IPS-NIHi11 (cell line): ENCODE results near the gene SHROOM2.
A peak's percentile ranks its signal among the peaks of the same experiment; 100 is the strongest.
"Not testable (repeated sequence)": the region's sequence is repeated elsewhere in the genome, so short reads cannot be mapped to it uniquely, and the experiment has no call there.

ENCODE experiments used
- DNase-seq: peaks from one replicate; pipeline ENCODE4 v3.0.0; 2012; ENCODE audit warnings: mixed read lengths, low spot score

SHROOM2 gene

GRCh38 chrX:9832811-9833210 is 46.6 kb downstream of the SHROOM2 start:
- no peak for DNase-seq

GRCh38 chrX:9835585-9836210 is 49.5 kb downstream of the SHROOM2 start:
- no peak for DNase-seq

GRCh38 chrX:9842541-9842940 is 56.3 kb downstream of the SHROOM2 start:
- DNase-seq, result peak; percentile 23

- no peak for DNase-seq
These were observed 58.8 kb downstream of the SHROOM2 start for GRCh38 chrX:9844936-9845577.

GRCh38 chrX:9845578-9845952 is 59.3 kb downstream of the SHROOM2 start:
- no peak for DNase-seq

- DNase-seq, result no peak
These were observed 60.4 kb downstream of the SHROOM2 start for GRCh38 chrX:9846631-9847030.

- no peak for DNase-seq
These were observed 60.8 kb downstream of the SHROOM2 start for GRCh38 chrX:9847071-9847470.

GRCh38 chrX:9848718-9849479 is 62.7 kb downstream of the SHROOM2 start:
- DNase-seq, result no peak

GRCh38 chrX:9851890-9852289 is 65.7 kb downstream of the SHROOM2 start:
- DNase-seq, result no peak

- DNase-seq, result no peak
These were observed 67.1 kb downstream of the SHROOM2 start for GRCh38 chrX:9853307-9853706.

GRCh38 chrX:9855561-9856283 is 69.5 kb downstream of the SHROOM2 start:
- DNase-seq, result no peak

- no peak for DNase-seq
These were observed 70.4 kb downstream of the SHROOM2 start for GRCh38 chrX:9856588-9856987.

- DNase-seq, result no peak
These were observed 71.6 kb downstream of the SHROOM2 start for GRCh38 chrX:9857575-9858474.

- DNase-seq, result not testable (repeated sequence)
These were observed 72.5 kb downstream of the SHROOM2 start for GRCh38 chrX:9858684-9859083.

GRCh38 chrX:9859711-9860555 is 73.7 kb downstream of the SHROOM2 start:
- DNase-seq, result no peak

- DNase-seq, result no peak
These were observed 74.6 kb downstream of the SHROOM2 start for GRCh38 chrX:9860826-9861225.

- no peak for DNase-seq
These were observed 75.5 kb downstream of the SHROOM2 start for GRCh38 chrX:9861711-9862110.

- no peak for DNase-seq
These were observed 76.3 kb downstream of the SHROOM2 start for GRCh38 chrX:9862525-9862924.

- DNase-seq, result no peak
These were observed 76.7 kb downstream of the SHROOM2 start for GRCh38 chrX:9862953-9863352.

GRCh38 chrX:9864011-9864410 is 77.8 kb downstream of the SHROOM2 start:
- no peak for DNase-seq
